NOMO-1 treated with DMSO at 0.1 percent for 48 hours (cell line): Measurements from ENCODE around the gene TBC1D2B.

Experiments
- DNase-seq: peaks from one replicate; lab custom pipeline; 2025; ENCODE audit not compliant: unreplicated experiment; lab: John Stamatoyannopoulos, UW

TBC1D2B gene

DNA sequence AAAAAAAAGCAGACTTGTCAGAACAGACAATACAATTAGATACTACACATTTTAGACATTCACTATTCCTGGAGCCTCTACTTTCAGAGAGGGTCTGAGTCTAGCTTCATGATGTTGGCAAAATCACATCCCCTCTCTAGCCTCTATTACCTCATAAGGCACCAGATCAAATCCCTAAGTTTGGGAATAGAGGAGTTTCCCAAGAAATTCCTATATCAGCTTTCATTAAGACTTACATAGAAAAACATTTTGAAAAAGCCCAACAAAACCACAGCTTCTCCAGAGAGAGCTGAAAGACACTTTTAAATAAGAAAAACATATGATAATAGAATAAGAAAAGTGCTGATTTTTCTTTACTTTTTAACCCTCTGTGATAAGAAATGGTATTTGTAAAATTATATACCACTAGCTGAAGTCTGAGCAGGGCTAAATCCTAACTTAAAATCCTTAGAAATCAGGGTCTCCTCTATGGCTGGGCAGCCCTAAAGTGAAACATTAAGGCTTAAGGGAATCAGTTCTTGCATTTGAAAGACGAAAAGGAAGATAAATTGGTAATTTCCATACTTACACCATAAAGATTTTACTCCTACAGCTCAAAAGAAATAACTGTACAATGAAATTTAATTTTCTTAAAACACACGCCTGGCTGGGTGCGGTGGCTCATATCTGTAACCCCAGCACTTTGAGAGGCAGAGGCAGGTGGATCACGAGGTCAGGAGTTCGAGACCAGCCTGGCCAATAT, 4.3 kb downstream of the TBC1D2B start:
- no peak for DNase-seq

DNA sequence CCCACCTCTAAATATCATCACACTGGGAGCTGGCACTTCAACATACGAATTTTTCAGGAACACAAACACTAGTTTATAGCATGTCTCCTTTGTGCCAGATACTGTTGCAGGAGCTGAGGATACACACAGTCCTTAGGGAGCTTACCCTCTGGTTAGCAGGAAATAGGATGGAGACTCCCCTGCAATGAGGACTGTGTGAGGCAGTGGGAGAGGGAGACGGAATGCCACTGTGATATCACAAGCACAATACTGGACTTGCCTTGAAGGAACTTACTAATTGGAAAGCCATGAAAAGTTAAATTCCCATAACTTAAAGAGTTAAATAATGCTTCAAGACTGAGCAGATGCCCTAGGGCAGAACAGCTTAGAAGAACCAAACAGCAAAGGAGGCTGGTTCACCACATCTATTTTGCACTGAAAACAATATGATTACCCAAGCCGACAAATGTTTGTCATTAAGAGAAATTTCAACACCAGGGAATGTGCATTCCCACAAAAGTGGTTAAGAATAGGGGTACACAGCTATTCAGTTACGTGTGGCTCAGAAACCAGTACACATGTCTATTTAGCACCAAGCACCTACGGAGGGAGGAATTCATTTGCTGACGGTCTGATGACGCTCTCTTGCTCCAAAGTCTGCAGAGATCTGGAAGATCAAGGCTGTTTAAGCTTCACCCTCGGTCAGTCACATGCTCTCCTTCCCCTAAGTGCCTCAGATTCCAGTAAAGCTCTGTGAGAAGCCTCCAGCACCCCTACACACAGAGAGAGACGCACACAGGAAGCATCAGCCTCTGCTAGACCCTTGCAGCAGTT, 5.2 kb downstream of the TBC1D2B start:
- DNase-seq = no peak

DNA sequence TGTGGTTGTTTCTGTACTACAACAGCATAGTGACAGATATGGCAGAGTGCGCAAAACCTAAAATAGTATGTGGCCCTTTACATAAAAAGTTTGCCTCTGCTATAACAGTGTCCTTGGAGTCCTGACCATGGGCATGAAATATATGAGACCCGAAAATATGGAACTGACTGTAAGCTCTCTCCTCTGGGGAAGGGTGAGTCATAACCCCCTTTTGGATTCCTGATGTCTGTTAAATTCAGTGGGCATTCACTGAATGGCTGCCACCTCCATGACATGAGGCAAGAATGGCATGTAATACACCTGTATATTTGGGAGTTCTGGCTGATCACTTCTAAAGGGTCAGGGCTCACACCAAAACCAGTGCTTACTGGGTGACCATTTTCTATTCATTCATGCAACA, 6.1 kb downstream of the TBC1D2B start:
- DNase-seq = no peak

DNA sequence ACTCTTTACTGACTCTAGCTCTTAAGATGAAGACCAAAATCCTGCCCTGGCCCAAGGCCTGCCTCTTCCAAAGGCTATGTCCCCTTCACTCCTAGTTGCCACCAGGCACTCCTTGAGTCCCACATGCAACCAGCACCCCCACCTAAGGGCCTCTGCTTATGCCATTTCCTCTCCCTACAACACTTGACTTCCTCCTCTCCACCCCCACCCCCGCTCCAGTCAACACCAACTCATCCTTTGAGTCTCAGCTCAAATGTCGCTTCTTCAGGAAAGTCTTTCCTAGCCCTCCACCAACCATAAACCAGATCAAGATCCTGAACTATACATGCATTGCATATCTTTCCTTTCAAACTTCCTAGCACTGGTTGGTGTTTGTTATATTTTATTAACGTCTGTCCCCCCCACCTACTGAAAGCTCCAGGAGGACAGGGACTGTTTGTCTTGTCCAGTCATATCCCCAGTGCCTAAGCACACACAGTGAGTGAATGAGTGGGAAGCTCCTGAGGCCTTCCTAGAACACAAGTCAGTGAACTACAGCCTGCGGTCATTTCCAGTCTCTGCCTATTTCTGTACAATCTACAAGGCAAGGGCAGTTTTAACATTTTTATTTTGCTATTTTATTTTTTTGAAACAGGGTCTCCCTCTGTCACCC, 7.3 kb downstream of the TBC1D2B start:
- DNase-seq = peak; percentile 28

DNA sequence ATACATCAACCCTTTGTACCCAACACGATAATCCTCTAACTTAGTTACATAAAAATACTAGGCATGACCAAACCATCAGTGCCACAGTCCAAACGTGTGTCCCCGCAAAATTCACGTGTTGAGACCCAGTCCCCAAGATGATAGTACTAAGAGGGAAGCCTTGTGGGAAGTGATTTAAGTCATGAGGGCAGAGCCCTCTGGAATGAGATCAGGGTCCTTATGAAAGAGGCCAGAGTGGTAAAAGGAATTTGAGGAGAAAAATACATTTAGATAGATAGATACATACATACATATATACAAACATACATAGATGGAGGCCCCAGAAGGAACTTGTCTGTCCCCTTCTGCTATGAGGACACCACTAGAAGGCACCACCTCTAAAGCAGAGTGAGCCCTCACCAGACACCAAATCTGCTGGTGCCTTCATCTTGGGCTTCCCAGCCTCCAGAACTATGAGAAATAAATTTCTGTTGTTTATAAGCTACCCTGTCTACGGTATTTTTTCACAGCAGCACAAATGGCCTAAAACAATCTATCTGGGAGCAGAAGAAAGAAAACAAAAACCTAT, 8.0 kb downstream of the TBC1D2B start:
- DNase-seq = no peak

DNA sequence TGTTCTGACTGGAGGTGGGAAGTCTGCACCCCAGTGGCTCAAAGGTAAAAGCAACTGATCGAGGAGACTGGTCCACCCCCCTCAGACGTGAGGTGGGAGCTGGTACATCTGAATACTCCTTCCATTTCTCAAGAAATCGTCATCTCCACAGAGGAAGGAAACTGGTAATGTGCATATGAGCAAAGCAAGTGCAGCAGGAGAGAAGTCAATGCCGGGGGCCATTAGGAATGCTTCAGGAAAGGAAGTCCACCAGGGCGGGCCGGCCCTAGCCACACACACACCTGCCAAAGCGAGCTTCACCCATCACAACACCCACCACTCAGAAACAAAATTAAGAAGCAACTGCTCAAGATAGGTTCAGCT, 8.5 kb downstream of the TBC1D2B start:
- no peak for DNase-seq

DNA sequence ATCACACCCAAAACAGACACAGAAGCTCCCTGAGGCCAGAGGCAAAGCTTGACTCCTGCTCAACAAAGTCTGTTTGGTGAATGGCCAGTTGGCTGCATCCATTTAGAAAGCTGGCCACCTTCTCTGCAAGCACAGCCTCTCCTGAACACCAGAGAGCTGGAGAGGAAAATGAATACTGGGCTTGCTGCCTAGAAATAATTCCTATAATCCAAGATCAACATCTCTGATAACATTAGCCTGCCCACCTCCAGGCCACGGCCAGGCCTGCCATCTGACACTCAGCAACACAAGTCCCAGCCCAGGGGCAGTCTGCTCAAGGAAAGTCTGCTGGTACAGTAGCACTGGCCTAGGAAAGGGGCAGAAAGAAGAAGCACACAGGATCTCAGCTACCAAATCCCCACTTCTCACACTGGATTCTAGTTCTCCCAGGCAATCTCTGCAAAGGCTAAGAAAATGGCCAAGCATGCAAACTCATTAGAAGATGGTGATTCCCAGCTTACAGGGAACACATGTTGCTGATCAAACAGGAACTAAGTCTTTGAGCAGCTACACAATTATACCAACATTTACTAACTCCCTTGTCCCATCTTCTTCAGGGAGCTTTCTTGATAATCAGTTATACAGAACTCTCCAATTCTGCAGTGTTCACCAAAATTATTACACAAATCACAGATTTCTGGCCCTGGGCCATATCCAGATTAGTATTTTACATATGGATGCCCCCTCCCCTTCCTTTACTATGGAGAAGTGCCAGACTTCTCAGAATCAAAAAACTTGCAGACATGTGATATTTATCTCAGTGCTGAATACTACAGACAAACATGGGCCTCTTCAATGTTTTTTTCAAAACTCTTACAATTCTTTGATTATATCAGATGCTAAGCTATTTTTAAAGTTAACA, 9.9 kb downstream of the TBC1D2B start:
- DNase-seq = no peak

DNA sequence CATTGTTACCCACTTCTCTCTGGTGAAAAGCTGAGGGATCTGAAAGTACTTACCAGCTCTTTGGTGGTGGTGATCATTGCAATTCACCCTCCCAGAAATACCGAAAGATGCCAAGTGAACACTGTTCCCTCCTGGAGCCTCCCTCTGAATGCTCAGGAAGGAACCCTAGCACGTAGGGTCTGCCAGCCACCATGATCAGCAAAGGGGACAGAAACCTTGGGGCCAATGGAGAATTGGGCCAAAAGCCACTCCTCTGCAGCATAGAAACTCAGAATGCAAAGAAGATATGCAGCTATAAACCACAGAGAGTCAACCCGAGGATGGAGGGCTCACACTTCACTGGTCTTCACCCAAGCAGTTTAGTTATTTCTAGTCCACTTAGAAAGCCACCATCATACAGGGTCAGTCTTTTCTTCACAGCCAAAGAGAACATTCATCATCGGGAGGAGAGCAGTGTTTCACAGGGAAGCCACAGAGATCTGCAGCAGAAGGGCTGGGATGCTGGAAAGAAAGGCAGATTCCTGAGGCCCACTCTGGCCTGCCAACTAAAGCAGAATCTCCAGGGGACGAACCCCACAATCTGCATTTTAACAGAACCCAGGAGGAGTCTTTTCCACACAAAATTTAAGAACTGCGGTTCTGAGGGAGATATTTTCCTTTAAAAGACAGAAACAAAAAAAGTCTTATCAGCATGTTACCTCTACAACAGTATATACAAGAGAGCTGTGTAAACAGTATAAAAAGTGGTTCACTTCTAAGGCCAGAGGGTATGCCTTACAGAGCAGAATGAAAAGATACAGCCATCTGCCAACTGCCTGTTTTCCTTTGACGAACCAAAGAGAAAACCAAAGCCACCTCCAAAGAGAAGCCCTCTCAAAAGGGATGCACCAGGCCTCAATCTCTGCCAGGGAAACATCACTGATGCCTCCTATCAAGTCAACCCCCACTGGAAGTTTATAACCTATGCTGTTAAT, 11.3 kb downstream of the TBC1D2B start:
- no peak for DNase-seq

DNA sequence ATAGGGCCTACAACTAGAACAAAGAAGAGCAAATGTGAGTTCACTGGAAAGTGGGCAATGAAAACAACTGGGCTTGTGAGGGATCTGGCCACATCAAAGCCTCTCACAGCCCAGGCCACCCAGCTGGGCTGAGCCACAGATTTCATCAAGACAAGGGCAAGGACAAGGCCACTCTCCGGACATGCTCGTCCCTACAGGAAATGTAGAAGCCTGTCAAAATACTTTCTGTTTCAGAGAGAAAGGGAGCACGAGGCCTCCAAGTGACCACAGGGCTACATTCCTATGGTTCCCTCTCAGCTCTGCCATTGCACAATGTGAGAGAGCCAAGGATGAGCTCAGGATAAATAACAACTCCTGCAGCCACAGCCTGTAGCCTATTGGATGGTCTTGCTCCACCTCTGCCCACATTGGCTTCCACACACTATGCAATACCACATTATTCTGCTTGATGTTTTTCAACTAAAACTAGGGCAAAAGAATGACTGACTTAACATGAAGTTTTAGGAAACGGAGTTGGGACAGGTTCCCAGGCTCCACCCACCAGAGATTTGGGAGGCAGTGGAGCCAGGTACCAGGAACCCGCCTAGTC, 12.1 kb downstream of the TBC1D2B start:
- DNase-seq = peak; percentile 54

DNA sequence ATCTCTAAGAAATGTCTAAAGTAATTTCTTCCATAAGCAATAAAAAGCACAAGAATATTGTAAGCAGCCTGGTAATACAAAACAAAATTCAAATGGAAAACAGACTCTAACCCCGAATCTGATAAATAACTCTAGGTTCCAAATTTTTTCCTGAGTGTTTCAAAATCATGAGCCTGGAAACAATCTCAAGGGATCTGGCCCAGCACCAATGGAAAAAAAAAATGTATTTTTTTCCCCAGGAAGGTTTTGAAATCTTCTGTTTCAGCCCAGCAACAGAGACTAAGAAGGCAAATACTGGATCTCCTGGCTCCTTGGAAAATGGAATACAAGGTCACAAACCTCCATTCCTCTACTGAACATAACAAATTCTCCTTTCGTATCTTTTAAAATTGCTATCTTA, 13.0 kb downstream of the TBC1D2B start:
- no peak for DNase-seq

DNA sequence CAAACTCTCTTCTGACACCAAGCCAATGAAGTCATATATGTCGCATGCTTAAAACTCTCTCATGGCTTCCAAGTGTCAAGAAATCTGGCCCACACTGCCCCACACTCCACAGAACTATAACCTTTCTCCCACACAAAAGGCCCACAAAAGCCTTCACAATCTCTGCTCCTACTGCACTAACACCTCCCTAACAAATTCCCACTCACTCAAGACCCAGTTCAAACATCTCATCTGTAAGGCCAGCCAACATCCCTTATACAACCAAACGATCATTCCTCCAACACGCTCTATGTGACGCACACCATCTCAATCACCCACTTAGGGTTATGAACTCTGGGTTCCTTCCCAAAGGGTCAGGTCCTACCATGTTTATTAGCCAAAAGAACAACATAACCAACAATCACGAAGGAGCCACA, 13.5 kb downstream of the TBC1D2B start:
- no peak for DNase-seq

DNA sequence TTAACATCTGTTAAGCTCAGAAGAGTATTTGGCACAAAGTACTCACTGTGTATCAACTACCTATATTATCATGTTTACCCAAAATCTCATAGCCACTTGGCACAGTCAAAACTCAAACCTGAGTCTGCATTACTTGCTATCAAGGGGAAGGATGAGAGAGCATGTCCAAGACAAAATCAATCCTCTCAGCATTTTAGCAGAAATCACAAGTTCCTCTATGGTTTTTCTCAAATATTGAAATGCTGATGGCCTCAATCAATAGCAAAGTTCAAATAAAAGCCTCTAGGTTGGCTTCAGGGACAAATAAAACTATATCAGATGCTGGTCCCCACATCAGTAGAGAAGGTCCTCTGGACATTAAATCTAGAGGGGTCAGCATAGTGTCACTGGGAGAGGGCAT, 14.3 kb downstream of the TBC1D2B start:
- no peak for DNase-seq

DNA sequence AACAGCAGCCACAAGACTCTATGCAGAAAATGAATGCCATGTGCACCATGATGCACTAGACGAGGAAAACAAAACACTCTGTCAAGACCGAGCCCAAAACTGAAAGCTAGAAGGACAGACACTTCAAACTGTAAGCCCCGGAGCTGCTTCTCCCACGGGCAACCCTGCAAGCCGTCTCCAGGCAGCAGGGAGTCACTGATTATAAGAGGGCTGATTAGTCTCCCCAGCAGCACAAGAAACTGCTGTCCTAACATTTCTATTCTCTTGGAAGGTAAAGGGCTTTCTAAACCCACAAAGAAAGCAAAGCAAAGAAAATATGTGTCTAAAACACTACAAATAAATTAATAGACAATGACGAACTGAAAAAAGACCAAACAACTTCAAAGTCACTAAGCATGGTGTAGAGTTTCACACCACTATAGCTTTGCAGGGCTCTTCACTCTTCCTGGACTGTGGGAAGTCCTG, 15.5 kb downstream of the TBC1D2B start:
- DNase-seq = no peak

DNA sequence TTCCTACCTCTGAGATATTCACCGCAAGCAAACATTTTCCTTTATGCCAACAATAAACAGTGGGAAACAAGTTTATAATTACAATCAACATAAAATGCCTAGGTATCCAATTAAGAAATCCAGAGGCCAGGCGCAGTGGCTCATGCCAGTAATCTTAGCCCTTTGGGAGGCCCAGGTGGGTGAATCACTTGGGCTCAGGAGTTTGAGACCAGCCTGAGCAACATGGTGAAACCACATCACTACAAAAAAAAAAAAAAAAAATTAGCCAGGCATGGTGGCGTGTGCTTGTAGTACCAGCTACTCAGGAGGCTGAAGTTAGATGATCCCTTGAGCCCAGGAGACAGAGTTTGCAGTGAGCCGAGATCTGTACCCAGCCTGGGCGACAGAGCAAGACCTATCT, 17.3 kb downstream of the TBC1D2B start:
- no peak for DNase-seq

DNA sequence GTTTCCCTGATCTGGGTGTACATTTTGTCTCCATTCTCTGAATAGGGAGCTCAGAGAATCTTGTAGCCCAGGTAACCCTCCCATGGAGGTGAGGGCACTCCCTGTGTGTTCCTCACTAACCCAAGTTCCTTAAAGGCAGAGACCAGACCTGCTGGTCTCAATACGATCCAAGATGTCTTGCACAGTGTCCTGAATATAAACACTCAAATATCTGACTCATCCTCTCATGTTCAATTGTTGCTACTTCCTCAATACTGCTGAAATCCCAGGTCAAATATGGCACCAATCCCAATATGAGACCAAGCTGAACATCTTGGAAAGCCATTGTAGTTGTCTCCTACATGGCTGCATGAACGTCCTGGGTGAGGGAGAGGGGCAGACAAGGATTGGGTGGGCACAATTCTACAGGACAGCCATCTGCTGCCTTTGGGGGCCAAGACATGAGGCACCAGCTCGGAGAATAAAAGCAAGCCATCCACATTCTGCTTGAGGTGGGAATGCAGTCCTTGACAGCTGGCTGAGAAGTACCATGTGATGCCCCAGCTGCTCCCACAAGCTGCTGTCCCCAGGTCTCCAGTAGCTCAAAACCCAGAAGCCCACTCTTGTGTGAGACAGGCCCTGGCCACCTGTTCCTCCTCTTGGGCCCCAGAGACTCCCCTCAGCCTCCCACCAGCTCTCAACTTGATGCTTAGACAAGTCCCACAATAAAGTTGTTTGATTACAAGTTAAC, 18.2 kb downstream of the TBC1D2B start:
- no peak for DNase-seq

DNA sequence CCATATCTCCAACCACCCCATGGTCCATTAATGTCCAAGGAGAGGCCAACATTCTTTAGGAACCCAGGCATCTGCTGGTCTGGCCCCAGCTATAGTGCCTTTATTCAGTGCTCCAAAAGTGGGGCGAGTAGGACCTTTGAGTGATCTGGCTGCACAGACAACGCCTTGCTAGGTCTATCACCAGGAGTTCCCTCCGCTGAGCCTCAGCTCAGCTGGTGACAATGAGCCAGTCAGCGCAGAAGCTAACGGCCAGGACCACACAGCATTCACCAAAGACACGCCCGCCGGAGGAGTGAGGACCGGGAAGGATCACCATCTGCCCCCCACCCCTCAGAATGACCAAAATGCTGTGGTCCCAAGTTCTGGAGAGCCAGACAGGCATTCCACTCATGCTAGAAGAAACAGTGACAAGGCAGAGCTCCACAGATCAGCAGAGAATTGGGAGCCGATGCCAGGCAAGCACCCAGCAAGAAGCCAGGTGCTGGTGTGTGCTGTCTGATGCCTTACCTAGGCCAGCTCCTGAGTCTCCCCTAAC, 19.0 kb downstream of the TBC1D2B start:
- no peak for DNase-seq

DNA sequence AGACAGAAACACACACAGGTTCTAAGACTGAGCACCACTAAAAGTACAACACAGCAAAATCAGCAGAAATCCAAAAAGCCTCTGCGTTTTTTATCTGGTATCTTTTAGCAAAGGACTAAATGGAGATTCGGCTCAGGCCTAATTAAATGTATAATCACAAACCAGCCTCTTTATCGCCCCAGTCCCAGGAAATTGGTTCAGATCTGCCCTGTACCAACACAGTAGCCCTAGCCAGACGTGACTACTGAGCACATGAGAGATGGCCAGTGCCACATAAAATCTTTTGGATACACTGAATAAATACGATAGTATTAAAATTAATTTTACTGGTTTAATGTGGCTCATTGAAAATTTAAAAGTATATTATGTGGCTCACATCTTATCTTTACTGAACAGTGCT, 19.7 kb downstream of the TBC1D2B start:
- DNase-seq = no peak

DNA sequence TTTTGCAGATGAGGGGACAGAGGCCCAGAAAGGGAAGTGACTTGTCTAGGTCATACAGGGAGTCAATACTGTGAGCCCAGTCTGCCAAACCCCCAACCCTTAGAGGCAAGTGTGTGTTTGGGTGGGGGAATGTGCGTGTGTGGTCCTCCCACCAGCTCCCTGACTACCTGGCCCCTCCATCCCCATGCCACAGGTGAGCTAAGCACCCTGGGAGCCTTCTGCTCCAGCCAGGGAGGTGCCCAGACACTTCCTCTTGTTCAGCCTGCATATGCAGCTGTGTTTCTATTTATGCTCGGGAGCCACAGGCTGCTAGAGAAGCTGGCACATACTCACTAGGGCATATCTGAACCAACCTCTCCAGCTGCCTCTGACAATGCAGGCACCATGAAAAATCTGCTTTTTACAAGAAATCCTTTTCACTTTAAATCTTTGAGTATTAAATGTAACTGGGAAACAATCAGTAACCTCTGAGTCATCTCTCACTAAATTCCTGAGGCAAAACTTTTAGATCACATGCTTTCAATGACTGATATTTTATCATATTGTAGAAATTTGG, 20.7 kb downstream of the TBC1D2B start:
- DNase-seq = peak; percentile 60
